ENCODE results near the gene FOXD2. TPM values are rescaled to one million over a fixed set of nuclear protein-coding genes. Genes with fewer than 3 reads are reported as not detected.

FOXD2 gene
- total RNA-seq, 2 donors from 2014 or later: 0.07 to 0.26 TPM

DNA sequence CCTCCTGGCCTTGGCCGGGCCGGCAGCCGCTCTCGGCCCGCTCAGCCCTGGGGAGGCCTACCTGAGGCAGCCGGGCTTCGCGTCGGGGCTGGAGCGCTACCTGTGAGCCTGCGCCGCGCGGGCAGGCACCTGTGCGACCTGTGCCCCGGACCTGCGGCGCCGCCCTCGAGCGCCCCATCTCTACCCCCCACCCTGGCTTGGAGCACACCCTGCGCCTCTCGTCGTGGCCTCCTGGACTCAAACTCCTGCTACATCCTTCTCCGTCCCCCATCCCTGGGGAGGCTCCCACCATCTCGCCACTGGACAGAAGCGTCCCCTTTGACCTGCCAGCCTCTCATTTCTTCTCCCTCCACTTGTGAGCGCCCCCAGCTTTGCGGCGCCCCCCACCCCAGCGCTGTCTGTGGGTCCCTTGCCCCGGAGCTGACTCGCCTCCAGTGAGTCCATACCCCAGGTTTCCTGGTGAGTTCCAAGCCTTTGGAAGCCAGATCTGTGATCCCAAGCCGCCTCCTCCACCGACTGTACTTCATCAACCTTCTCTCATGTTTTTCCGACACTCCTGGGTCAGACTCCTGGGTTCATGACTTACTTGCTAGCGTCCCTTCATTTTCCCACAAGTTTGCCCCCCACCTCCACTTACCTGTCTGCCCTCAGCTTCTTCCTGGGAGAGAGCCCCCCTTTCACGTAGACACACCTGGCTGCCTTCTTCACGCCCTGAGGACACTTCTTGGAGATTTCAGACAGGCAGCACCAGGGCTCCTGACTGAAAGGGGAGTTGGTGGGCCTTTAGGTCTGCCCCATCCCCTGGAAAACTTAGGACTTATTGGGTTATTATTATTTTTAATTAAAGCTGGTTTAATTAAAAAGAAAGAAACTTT, 20.4 kb upstream of the FOXD2 start:
- H3K4me1 ChIP-seq (ENCODE audit: control insufficient read depth, insufficient read depth, low read length): no peaks in the 10 kb centered on the region
- H3K9ac ChIP-seq (ENCODE audit: extremely low read depth, low read length, poor library complexity, severe bottlenecking): no peak overlapping the region
- peaks cover 94% of the 10 kb centered on the region for H3K27me3 ChIP-seq (ENCODE audit: control insufficient read depth, insufficient read depth, low read length, poor library complexity, severe bottlenecking)
- Mint-ChIP-seq H3K27me3 (ENCODE audit: insufficient read depth) (peaks cover 89% of the 10 kb centered on the region), H3K27ac (no peak overlapping the region), H3K36me3 (ENCODE audit: low read depth) (no peaks in the 10 kb centered on the region), H3K4me1 (no peaks in the 10 kb centered on the region), H3K4me3 (peak overlapping the region; percentile 40), H3K9me3 (no peaks in the 10 kb centered on the region)
- TF ChIP-seq, protein P1, sequence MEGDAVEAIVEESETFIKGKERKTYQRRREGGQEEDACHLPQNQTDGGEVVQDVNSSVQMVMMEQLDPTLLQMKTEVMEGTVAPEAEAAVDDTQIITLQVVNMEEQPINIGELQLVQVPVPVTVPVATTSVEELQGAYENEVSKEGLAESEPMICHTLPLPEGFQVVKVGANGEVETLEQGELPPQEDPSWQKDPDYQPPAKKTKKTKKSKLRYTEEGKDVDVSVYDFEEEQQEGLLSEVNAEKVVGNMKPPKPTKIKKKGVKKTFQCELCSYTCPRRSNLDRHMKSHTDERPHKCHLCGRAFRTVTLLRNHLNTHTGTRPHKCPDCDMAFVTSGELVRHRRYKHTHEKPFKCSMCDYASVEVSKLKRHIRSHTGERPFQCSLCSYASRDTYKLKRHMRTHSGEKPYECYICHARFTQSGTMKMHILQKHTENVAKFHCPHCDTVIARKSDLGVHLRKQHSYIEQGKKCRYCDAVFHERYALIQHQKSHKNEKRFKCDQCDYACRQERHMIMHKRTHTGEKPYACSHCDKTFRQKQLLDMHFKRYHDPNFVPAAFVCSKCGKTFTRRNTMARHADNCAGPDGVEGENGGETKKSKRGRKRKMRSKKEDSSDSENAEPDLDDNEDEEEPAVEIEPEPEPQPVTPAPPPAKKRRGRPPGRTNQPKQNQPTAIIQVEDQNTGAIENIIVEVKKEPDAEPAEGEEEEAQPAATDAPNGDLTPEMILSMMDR (conservative IDR thresholded peaks at IDR 0.05): no peak
- H3K4me3 ChIP-seq (ENCODE audit: low read length): no peak overlapping the region
- H3K27ac ChIP-seq (ENCODE audit: low read depth, low read length): no peak overlapping the region
- no peaks in the 10 kb centered on the region for H3K36me3 ChIP-seq (ENCODE audit: control insufficient read depth, insufficient read depth, low read length)
- H3K9me3 ChIP-seq (ENCODE audit: control insufficient read depth, low read length): no peaks in the 10 kb centered on the region
- peak; percentile 69 for DNase-seq
- 30 to 35% methylated on average over 24 to 39 of the region's 39 CpGs for WGBS, 2 experiments (ENCODE audit: insufficient coverage in 1 of 2, insufficient read length in 1 of 2)

- no peak overlapping the region for H3K27ac ChIP-seq (ENCODE audit: low read depth, low read length)
- H3K27me3 Mint-ChIP-seq (ENCODE audit: insufficient read depth): peaks cover 88% of the 10 kb centered on the region
- H3K9me3 ChIP-seq (ENCODE audit: control insufficient read depth, low read length): no peaks in the 10 kb centered on the region
- H3K27ac Mint-ChIP-seq: no peak overlapping the region
- no peak overlapping the region for H3K4me3 ChIP-seq (ENCODE audit: low read length)
- no peaks in the 10 kb centered on the region for H3K9me3 Mint-ChIP-seq
- TF ChIP-seq, protein P1 (conservative IDR thresholded peaks at IDR 0.05): no peak
- H3K9ac ChIP-seq (ENCODE audit: extremely low read depth, low read length, poor library complexity, severe bottlenecking): no peak overlapping the region
- H3K4me1 ChIP-seq (ENCODE audit: control insufficient read depth, insufficient read depth, low read length): no peaks in the 10 kb centered on the region
- no peaks in the 10 kb centered on the region for H3K36me3 Mint-ChIP-seq (ENCODE audit: low read depth)
- H3K4me3 Mint-ChIP-seq: no peak overlapping the region
- H3K36me3 ChIP-seq (ENCODE audit: control insufficient read depth, insufficient read depth, low read length): no peaks in the 10 kb centered on the region
- WGBS, 2 experiments (ENCODE audit: insufficient coverage in 1 of 2, insufficient read length in 1 of 2): 80 to 82% methylated on average over 1 to 2 of the region's 2 CpGs
- no peak for DNase-seq
- no peaks in the 10 kb centered on the region for H3K4me1 Mint-ChIP-seq
- peaks cover 87% of the 10 kb centered on the region for H3K27me3 ChIP-seq (ENCODE audit: control insufficient read depth, insufficient read depth, low read length, poor library complexity, severe bottlenecking)
Observed at GRCh38 chr1:47418122-47418521, 19.7 kb upstream of the FOXD2 start.

DNA sequence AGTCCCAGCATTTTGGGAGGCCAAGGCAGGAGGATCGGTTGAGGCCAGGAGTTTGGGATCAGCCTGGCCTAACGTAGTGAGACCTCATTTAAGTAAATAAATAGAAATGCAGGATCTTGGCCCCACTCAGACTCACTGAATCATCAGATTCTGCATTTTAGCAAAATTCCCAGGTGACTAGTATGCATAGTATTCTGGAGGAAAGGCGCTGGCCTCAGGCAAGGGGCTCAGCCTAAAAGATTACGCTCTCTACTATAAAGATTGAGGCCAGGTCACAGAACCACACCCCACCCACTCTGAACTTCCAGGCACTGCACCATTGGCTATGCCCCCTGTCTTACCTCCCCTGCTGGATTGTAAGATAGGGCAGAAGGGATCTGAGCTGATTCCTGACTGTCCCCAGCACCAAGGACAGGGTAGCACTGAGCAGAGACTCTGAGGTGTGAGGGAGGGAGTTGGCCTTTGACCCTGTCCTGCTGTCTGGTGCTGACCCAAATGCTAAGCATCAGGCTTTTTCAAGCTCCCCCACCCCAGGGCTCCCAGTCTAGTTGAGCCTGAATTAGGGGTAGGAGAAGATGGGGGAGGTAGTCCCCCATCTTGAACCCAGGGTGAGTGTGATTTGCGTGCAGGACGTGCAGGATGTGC, 19.0 kb upstream of the FOXD2 start:
- TF ChIP-seq, protein P1 (conservative IDR thresholded peaks at IDR 0.05): no peak
- Mint-ChIP-seq H3K27me3 (ENCODE audit: insufficient read depth) (peaks cover 83% of the 10 kb centered on the region), H3K27ac (no peak overlapping the region), H3K4me3 (no peak overlapping the region), H3K4me1 (no peaks in the 10 kb centered on the region), H3K9me3 (no peaks in the 10 kb centered on the region), H3K36me3 (ENCODE audit: low read depth) (no peaks in the 10 kb centered on the region)
- Histone ChIP-seq H3K4me3 (ENCODE audit: low read length) (no peak overlapping the region), H3K27ac (ENCODE audit: low read depth, low read length) (no peak overlapping the region), H3K9me3 (ENCODE audit: control insufficient read depth, low read length) (no peaks in the 10 kb centered on the region), H3K4me1 (ENCODE audit: control insufficient read depth, insufficient read depth, low read length) (no peaks in the 10 kb centered on the region), H3K27me3 (ENCODE audit: control insufficient read depth, insufficient read depth, low read length, poor library complexity, severe bottlenecking) (peaks cover 80% of the 10 kb centered on the region), H3K36me3 (ENCODE audit: control insufficient read depth, insufficient read depth, low read length) (no peaks in the 10 kb centered on the region), H3K9ac (ENCODE audit: extremely low read depth, low read length, poor library complexity, severe bottlenecking) (no peak overlapping the region)
- 83 to 87% methylated on average over 3 to 6 of the region's 6 CpGs for WGBS, 2 experiments (ENCODE audit: insufficient coverage in 1 of 2, insufficient read length in 1 of 2)
- no peak for DNase-seq

Data from endodermal cell (in vitro differentiated cells).